CD8-positive, alpha-beta memory T cell (primary cell): ENCODE measurements around the gene GRIK4. TPM values are rescaled to one million over a fixed set of nuclear protein-coding genes. Genes with fewer than 3 reads are reported as not detected.
"Not testable (repeated sequence)": the region's sequence is repeated elsewhere in the genome, so short reads cannot be mapped to it uniquely, and the experiment has no call there.

Experiments
- CTCF ChIA-PET: fragments of 350-600 bp; sonication (Branson Sonifier 250); formaldehyde crosslinking; loops from one replicate; lab custom pipeline; 2021; ENCODE audit warnings: antibody characterized with exemption; lab: Charles Lee
- POLR2A ChIA-PET: fragments of 350-600 bp; sonication (Branson Sonifier 250); formaldehyde crosslinking; loops from one replicate; lab custom pipeline; 2021; ENCODE audit warnings: antibody characterized with exemption; lab: Charles Lee
- DNase-seq, 5 donors: peaks; one replicate each; pipeline versions ENCODE4 v3.0.0 to v3.0.0-alpha.2; 2020 to 2022; ENCODE audit warnings: mixed read lengths in 1 of 5
- H3K27ac ChIP-seq: one replicate; pipeline ENCODE4 v1.7.0; 2013; ENCODE audit warnings: low read depth, mild to moderate bottlenecking, low read length, moderate library complexity
- H3K27me3 ChIP-seq: 2 replicates; pipeline ENCODE4 v1.7.0; 2013; ENCODE audit warnings: low read length, mild to moderate bottlenecking; ENCODE audit not compliant: insufficient read depth, poor library complexity, severe bottlenecking
- H3K36me3 ChIP-seq: 2 replicates; pipeline ENCODE4 v1.7.0; 2013; ENCODE audit warnings: mild to moderate bottlenecking, low read length, moderate library complexity; ENCODE audit not compliant: insufficient read depth
- H3K4me1 ChIP-seq: 2 replicates; pipeline ENCODE4 v1.7.0; 2013; ENCODE audit warnings: mild to moderate bottlenecking, low read length, moderate library complexity; ENCODE audit not compliant: insufficient read depth
- H3K4me3 ChIP-seq: 2 replicates; pipeline ENCODE4 v1.7.0; 2013; ENCODE audit warnings: mild to moderate bottlenecking, low read length
- H3K9me3 ChIP-seq: 2 replicates; pipeline ENCODE4 v1.7.0; 2013; ENCODE audit warnings: mild to moderate bottlenecking, low read length
- H3K27ac Mint-ChIP-seq, 8 donors: one replicate each; pipeline ENCODE4 v1.8.0; 2020 to 2021; ENCODE audit warnings: mixed read lengths in 8 of 8, mild to moderate bottlenecking in 6 of 8, inconsistent platforms in 3 of 8, moderate library complexity in 3 of 8
- H3K27me3 Mint-ChIP-seq, 2 donors: one replicate each; pipeline ENCODE4 v1.8.0; 2020 to 2021; ENCODE audit warnings: mixed read lengths in 2 of 2, mild to moderate bottlenecking in 1 of 2, moderate library complexity in 1 of 2
- H3K36me3 Mint-ChIP-seq, 3 donors: one replicate each; pipeline ENCODE4 v1.8.0; 2020 to 2021; ENCODE audit warnings: mixed read lengths in 3 of 3, inconsistent platforms in 1 of 3, mild to moderate bottlenecking in 1 of 3
- H3K4me1 Mint-ChIP-seq, 3 donors: one replicate each; pipeline ENCODE4 v1.8.0; 2020 to 2021; ENCODE audit warnings: mixed read lengths in 3 of 3, inconsistent platforms in 1 of 3, mild to moderate bottlenecking in 1 of 3
- H3K4me3 Mint-ChIP-seq, 7 donors: one replicate each; pipeline ENCODE4 v1.8.0; 2020 to 2021; ENCODE audit warnings: mixed read lengths in 7 of 7, mild to moderate bottlenecking in 6 of 7, moderate library complexity in 4 of 7, inconsistent platforms in 2 of 7
- H3K9me3 Mint-ChIP-seq, 5 donors: one replicate each; pipeline ENCODE4 v1.8.0; 2020 to 2022; ENCODE audit warnings: mixed read lengths in 5 of 5, mild to moderate bottlenecking in 3 of 5, moderate library complexity in 2 of 5, inconsistent platforms in 1 of 5
- polyA plus RNA-seq: library from polyadenylated mRNA; unstranded; fragments of 300-500 nt; fragmentation: Illumina TruSeq; gene quantifications from one replicate; pipeline ENCODE4 v1.2.3, GENCODE V29; 2021
- total RNA-seq, 2 experiments: library from RNA; stranded (reverse); gene quantifications; one replicate each; pipeline ENCODE4 v1.2.3, GENCODE V29; 2021

The GRIK4 gene
- total and polyA plus RNA-seq, 3 experiments from 2014 or later: 0.07 TPM; not detected in 2

- Mint-ChIP-seq H3K36me3 (peaks cover 0 to 5% (median 0%) of the 10 kb centered on the region in 3 donors), H3K27me3 (peaks cover 0 to 5% of the 10 kb centered on the region in 2 donors), H3K27ac (no peak overlapping the region), H3K4me1 (peaks cover 0 to 2% (median 0%) of the 10 kb centered on the region in 3 donors), H3K4me3 (no peak overlapping the region), H3K9me3 (peaks cover 9 to 19% (median 11%) of the 10 kb centered on the region in 5 donors)
- Histone ChIP-seq H3K36me3 (no peaks in the 10 kb centered on the region), H3K27me3 (no peaks in the 10 kb centered on the region), H3K4me1 (no peaks in the 10 kb centered on the region), H3K4me3 (no peak overlapping the region), H3K27ac (no peak overlapping the region), H3K9me3 (no peaks in the 10 kb centered on the region)
- no peak for DNase-seq
- ChIA-PET CTCF (no interaction called here), POLR2A (no interaction called here)
These were observed 106.9 kb downstream of the GRIK4 start for GRCh38 chr11:120618399-120618798.

- no peak overlapping the region for H3K4me3 Mint-ChIP-seq
- Histone ChIP-seq H3K27me3 (no peaks in the 10 kb centered on the region), H3K9me3 (no peaks in the 10 kb centered on the region), H3K4me1 (no peaks in the 10 kb centered on the region), H3K27ac (no peak overlapping the region), H3K4me3 (no peak overlapping the region), H3K36me3 (no peaks in the 10 kb centered on the region)
- no peak for DNase-seq
- H3K27ac Mint-ChIP-seq: no peak overlapping the region
- peaks cover 3 to 11% of the 10 kb centered on the region in 2 donors for H3K27me3 Mint-ChIP-seq
- H3K9me3 Mint-ChIP-seq: peaks cover 7 to 18% (median 9%) of the 10 kb centered on the region in 5 donors
- CTCF ChIA-PET: no interaction called here
- H3K36me3 Mint-ChIP-seq: peaks cover 0 to 5% (median 0%) of the 10 kb centered on the region in 3 donors
- POLR2A ChIA-PET: no interaction called here
- no peaks in the 10 kb centered on the region for H3K4me1 Mint-ChIP-seq
These were observed 110.8 kb downstream of the GRIK4 start for GRCh38 chr11:120622189-120622875.

- peaks cover 8 to 14% of the 10 kb centered on the region in 2 donors for H3K27me3 Mint-ChIP-seq
- CTCF ChIA-PET, DNase-seq, H3K9me3 ChIP-seq, H3K27ac ChIP-seq, H3K36me3 Mint-ChIP-seq, H3K36me3 ChIP-seq, H3K4me3 Mint-ChIP-seq, H3K27ac Mint-ChIP-seq, H3K4me3 ChIP-seq, POLR2A ChIA-PET, H3K4me1 Mint-ChIP-seq, H3K9me3 Mint-ChIP-seq, H3K4me1 ChIP-seq, H3K27me3 ChIP-seq: not testable (repeated sequence)
These were observed 113.4 kb downstream of the GRIK4 start for GRCh38 chr11:120624992-120625391.

- H3K36me3 Mint-ChIP-seq: no peaks in the 10 kb centered on the region
- no peaks in the 10 kb centered on the region for H3K4me1 Mint-ChIP-seq
- POLR2A ChIA-PET: no interaction called here
- H3K9me3 ChIP-seq: no peaks in the 10 kb centered on the region
- peaks cover 8 to 14% of the 10 kb centered on the region in 2 donors for H3K27me3 Mint-ChIP-seq
- H3K4me3 Mint-ChIP-seq: no peak overlapping the region
- no peaks in the 10 kb centered on the region for H3K36me3 ChIP-seq
- no peak overlapping the region for H3K4me3 ChIP-seq
- DNase-seq: no peak
- H3K27ac Mint-ChIP-seq: peak overlapping the region in 1 of 8 donors; percentile 15
- H3K4me1 ChIP-seq: no peaks in the 10 kb centered on the region
- H3K27me3 ChIP-seq: no peaks in the 10 kb centered on the region
- H3K9me3 Mint-ChIP-seq: no peaks in the 10 kb centered on the region
- CTCF ChIA-PET: no interaction called here
- no peak overlapping the region for H3K27ac ChIP-seq
These were observed 114.0 kb downstream of the GRIK4 start for GRCh38 chr11:120625565-120625964.

- H3K9me3 ChIP-seq: no peaks in the 10 kb centered on the region
- H3K4me1 Mint-ChIP-seq: no peaks in the 10 kb centered on the region
- no peak overlapping the region for H3K27ac Mint-ChIP-seq
- no peaks in the 10 kb centered on the region for H3K27me3 ChIP-seq
- DNase-seq: no peak
- ChIA-PET CTCF (no interaction called here), POLR2A (no interaction called here)
- peaks cover 8 to 14% of the 10 kb centered on the region in 2 donors for H3K27me3 Mint-ChIP-seq
- H3K27ac ChIP-seq: no peak overlapping the region
- no peaks in the 10 kb centered on the region for H3K4me1 ChIP-seq
- H3K9me3 Mint-ChIP-seq: no peaks in the 10 kb centered on the region
- H3K4me3 Mint-ChIP-seq: no peak overlapping the region
- H3K4me3 ChIP-seq: no peak overlapping the region
- H3K36me3 Mint-ChIP-seq: no peaks in the 10 kb centered on the region
- H3K36me3 ChIP-seq: no peaks in the 10 kb centered on the region
These were observed 115.2 kb downstream of the GRIK4 start for GRCh38 chr11:120626791-120627190.

- Histone ChIP-seq H3K36me3 (no peaks in the 10 kb centered on the region), H3K9me3 (no peaks in the 10 kb centered on the region), H3K27ac (no peak overlapping the region), H3K4me3 (no peak overlapping the region), H3K4me1 (no peaks in the 10 kb centered on the region), H3K27me3 (no peaks in the 10 kb centered on the region)
- Mint-ChIP-seq H3K27me3 (peaks cover 8 to 14% of the 10 kb centered on the region in 2 donors), H3K27ac (no peak overlapping the region), H3K36me3 (no peaks in the 10 kb centered on the region), H3K4me3 (no peak overlapping the region), H3K9me3 (no peaks in the 10 kb centered on the region), H3K4me1 (no peaks in the 10 kb centered on the region)
- DNase-seq: no peak
- CTCF ChIA-PET: no interaction called here
- POLR2A ChIA-PET: no interaction called here
These were observed 116.0 kb downstream of the GRIK4 start for GRCh38 chr11:120627327-120628163.

GRCh38 chr11:120629407-120630080, 118.0 kb downstream of the GRIK4 start:
- DNase-seq: no peak
- ChIA-PET CTCF (no interaction called here), POLR2A (no interaction called here)
- Histone ChIP-seq H3K9me3 (no peaks in the 10 kb centered on the region), H3K4me1 (no peaks in the 10 kb centered on the region), H3K4me3 (no peak overlapping the region), H3K36me3 (no peaks in the 10 kb centered on the region), H3K27me3 (peaks cover 3% of the 10 kb centered on the region), H3K27ac (no peak overlapping the region)
- Mint-ChIP-seq H3K27ac (peak overlapping the region in 1 of 8 donors; percentile 22), H3K4me3 (no peak overlapping the region), H3K9me3 (no peaks in the 10 kb centered on the region), H3K4me1 (no peaks in the 10 kb centered on the region), H3K36me3 (no peaks in the 10 kb centered on the region), H3K27me3 (peaks cover 8 to 12% of the 10 kb centered on the region in 2 donors)

GRCh38 chr11:120630122-120630521, 118.6 kb downstream of the GRIK4 start:
- no peak overlapping the region for H3K27ac Mint-ChIP-seq
- H3K9me3 Mint-ChIP-seq: no peaks in the 10 kb centered on the region
- POLR2A ChIA-PET: no interaction called here
- no peaks in the 10 kb centered on the region for H3K4me1 Mint-ChIP-seq
- Histone ChIP-seq H3K27ac (no peak overlapping the region), H3K27me3 (peaks cover 3% of the 10 kb centered on the region), H3K9me3 (no peaks in the 10 kb centered on the region), H3K4me1 (no peaks in the 10 kb centered on the region), H3K36me3 (no peaks in the 10 kb centered on the region), H3K4me3 (no peak overlapping the region)
- H3K27me3 Mint-ChIP-seq: peaks cover 9 to 10% of the 10 kb centered on the region in 2 donors
- DNase-seq: no peak
- H3K4me3 Mint-ChIP-seq: no peak overlapping the region
- no peaks in the 10 kb centered on the region for H3K36me3 Mint-ChIP-seq
- CTCF ChIA-PET: no interaction called here
